Upper lobe of left lung (tissue), 4 donors: ENCODE measurements around the gene ARHGAP45.

ENCODE experiments used
- POLR2A ChIP-seq, 4 donors: fragments of 450-650 bp; IDR thresholded peaks; one replicate each; pipeline ENCODE4 v1.5.1; 2016 to 2017; ENCODE audit warnings: antibody characterized with exemption in 4 of 4, mild to moderate bottlenecking in 2 of 4
- POLR2AphosphoS5 ChIP-seq, 2 donors: sonication (generic); formaldehyde crosslinking; IDR thresholded peaks; one replicate each; pipeline ENCODE4 v1.5.1; 2017; ENCODE audit warnings: antibody characterized with exemption in 2 of 2
- TF ChIP-seq, protein P1 (sequence below), 6 experiments: fragments of 450-650 bp in 4 of 6; fragments of 200-600 bp in 2 of 6; sonication (generic) in 2 of 6; IDR thresholded peaks; one replicate each; pipeline ENCODE4 v1.5.1; 2016 to 2019; ENCODE audit warnings: antibody characterized with exemption in 6 of 6

DNA sequence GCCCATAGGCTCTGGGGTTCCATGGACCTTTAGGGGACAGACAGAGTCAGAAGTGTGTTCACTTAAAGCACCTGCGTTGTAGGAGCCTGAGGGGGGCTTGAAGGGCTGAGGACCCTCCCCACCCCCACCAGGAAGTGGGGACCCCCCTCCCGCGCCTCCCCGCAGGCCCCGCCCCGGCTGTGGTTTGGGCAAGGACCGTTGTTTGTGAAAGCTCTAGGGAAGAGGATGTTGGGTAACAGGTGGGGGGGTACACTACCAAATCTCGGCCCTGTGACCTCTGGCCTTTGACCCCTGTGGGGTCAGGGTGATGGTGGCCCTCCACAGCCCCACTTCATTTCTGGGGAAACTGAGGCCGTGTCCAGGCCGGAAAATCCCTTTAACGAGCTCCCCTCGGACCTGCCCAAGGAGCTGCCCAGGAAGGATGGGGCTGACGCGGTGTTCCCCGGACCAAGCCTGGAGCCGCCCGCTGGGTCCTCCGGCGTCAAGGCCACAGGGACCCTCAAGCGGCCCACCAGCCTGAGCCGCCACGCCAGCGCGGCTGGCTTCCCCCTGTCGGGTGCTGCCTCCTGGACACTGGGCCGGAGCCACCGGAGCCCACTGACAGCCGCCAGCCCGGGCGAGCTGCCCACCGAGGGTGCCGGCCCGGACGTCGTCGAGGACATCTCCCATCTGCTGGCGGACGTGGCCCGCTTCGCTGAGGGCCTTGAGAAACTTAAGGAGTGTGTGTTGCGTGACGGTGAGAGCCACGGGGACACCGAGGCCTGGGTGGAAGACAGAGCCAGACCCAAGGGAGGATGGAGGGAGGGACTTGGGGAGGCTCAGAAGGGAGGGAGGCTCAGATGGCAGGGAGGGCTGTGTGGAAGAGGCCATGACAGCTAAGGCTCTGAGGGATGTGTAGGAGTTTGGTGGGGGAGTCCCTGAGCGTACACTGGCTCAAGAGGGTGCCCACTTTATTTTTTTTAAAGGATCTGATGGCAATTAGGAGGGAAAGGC lies 1.3 kb downstream of the ARHGAP45 start:
- TF ChIP-seq POLR2A (IDR thresholded peaks at IDR 0.05) (no peak), POLR2AphosphoS5 (IDR thresholded peaks at IDR 0.05) (peak in 1 of 2 donors; percentile 31)
- TF ChIP-seq, protein P1, sequence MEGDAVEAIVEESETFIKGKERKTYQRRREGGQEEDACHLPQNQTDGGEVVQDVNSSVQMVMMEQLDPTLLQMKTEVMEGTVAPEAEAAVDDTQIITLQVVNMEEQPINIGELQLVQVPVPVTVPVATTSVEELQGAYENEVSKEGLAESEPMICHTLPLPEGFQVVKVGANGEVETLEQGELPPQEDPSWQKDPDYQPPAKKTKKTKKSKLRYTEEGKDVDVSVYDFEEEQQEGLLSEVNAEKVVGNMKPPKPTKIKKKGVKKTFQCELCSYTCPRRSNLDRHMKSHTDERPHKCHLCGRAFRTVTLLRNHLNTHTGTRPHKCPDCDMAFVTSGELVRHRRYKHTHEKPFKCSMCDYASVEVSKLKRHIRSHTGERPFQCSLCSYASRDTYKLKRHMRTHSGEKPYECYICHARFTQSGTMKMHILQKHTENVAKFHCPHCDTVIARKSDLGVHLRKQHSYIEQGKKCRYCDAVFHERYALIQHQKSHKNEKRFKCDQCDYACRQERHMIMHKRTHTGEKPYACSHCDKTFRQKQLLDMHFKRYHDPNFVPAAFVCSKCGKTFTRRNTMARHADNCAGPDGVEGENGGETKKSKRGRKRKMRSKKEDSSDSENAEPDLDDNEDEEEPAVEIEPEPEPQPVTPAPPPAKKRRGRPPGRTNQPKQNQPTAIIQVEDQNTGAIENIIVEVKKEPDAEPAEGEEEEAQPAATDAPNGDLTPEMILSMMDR (IDR thresholded peaks at IDR 0.05) = no peak
